ENCODE measurements around the gene CCDC28A.

- TF ChIP-seq CTCF (IDR thresholded peaks at IDR 0.05), result no peak
- TF ChIP-seq POLR2AphosphoS5 (IDR thresholded peaks at IDR 0.05), result peak; percentile 31 to 74
Measured at GRCh38 chr6:138795809-138796603, 22.4 kb downstream of the CCDC28A start, which contains the start of gene ECT2L.

All from esophagus muscularis mucosa (tissue), 3 donors.